DND-41 (cell line): ENCODE data around the gene ZNF621.

ENCODE experiments used
- ATAC-seq: fragments of 200-7000 bp; cut with Tn5 transposase; 3 replicates; pipeline ENCODE4 v1.9.1; 2021; ENCODE audit warnings: low read depth; ENCODE audit not compliant: insufficient read depth
- DNase-seq: peaks from one replicate; pipeline ENCODE4 v3.0.0-alpha.2; 2020
- H2AFZ ChIP-seq: 2 replicates; pipeline ENCODE4 v1.6.0; 2012; ENCODE audit warnings: low read depth, low read length
- H3K27ac ChIP-seq: 2 replicates; pipeline ENCODE4 v1.5.1; 2012; ENCODE audit warnings: low read length, inconsistent platforms
- H3K27me3 ChIP-seq: fragments of 200-600 bp; sonication (generic); 2 replicates; pipeline ENCODE4 v1.6.0; 2012; ENCODE audit warnings: low read length, mild to moderate bottlenecking, inconsistent platforms; ENCODE audit not compliant: insufficient read depth, poor library complexity
- H3K36me3 ChIP-seq: 2 replicates; pipeline ENCODE4 v1.5.1; 2012; ENCODE audit warnings: low read length, inconsistent platforms; ENCODE audit not compliant: insufficient read depth
- H3K4me1 ChIP-seq: 2 replicates; pipeline ENCODE4 v1.5.1; 2012; ENCODE audit warnings: mild to moderate bottlenecking, low read length; ENCODE audit not compliant: insufficient read depth
- H3K4me2 ChIP-seq: 2 replicates; pipeline ENCODE4 v1.6.0; 2012; ENCODE audit warnings: mild to moderate bottlenecking, moderate library complexity, low read length, inconsistent platforms; ENCODE audit not compliant: insufficient read depth
- H3K4me3 ChIP-seq, 2 experiments: fragments of 200-600 bp in 1 of 2; shearing (Covaris generic) in 1 of 2; 2 replicates each; pipeline ENCODE4 v1.5.1; 2012 to 2016; ENCODE audit warnings: inconsistent platforms in 2 of 2, low read length in 2 of 2, mild to moderate bottlenecking in 2 of 2, low read depth in 1 of 2, moderate library complexity in 1 of 2
- H3K79me2 ChIP-seq: 2 replicates; pipeline ENCODE4 v1.6.0; 2012; ENCODE audit warnings: low read length, inconsistent platforms; ENCODE audit not compliant: insufficient read depth
- H3K9ac ChIP-seq: 2 replicates; pipeline ENCODE4 v1.6.0; 2012; ENCODE audit warnings: low read depth, mild to moderate bottlenecking, inconsistent platforms, low read length, moderate library complexity
- H3K9me3 ChIP-seq: 2 replicates; pipeline ENCODE4 v1.5.1; 2012; ENCODE audit warnings: low read length, moderate library complexity, mild to moderate bottlenecking, inconsistent platforms; ENCODE audit not compliant: insufficient read depth, severe bottlenecking
- H4K20me1 ChIP-seq: 2 replicates; pipeline ENCODE4 v1.6.0; 2012; ENCODE audit warnings: low read length; ENCODE audit not compliant: insufficient read depth
- CTCF ChIP-seq: IDR thresholded peaks from 2 replicates; pipeline ENCODE4 v1.5.1; 2012; ENCODE audit warnings: borderline replicate concordance, low read length, moderate library complexity, mild to moderate bottlenecking; ENCODE audit not compliant: poor library complexity, severe bottlenecking; ENCODE audit errors: extremely low read depth
- EZH2 ChIP-seq: IDR thresholded peaks from 3 replicates; pipeline ENCODE4 v1.6.1; 2012; ENCODE audit warnings: borderline replicate concordance, low read depth, mild to moderate bottlenecking, moderate library complexity, low read length, inconsistent platforms; ENCODE audit not compliant: severe bottlenecking

Gene ZNF621

GRCh38 chr3:40518067-40518466, 6.7 kb upstream of the ZNF621 start:
- no peak overlapping the region for H3K4me3 ChIP-seq
- H3K36me3 ChIP-seq, result peaks cover 24% of the 10 kb centered on the region
- ATAC-seq (no peak), DNase-seq (no peak)
- no peak overlapping the region for H3K4me2 ChIP-seq
- H3K9ac ChIP-seq, result no peak overlapping the region
- H3K79me2 ChIP-seq, result no peaks in the 10 kb centered on the region
- no peaks in the 10 kb centered on the region for H4K20me1 ChIP-seq
- TF ChIP-seq EZH2 (no peak), CTCF (no peak)
- no peak overlapping the region for H3K27ac ChIP-seq
- no peaks in the 10 kb centered on the region for H3K9me3 ChIP-seq
- H2AFZ ChIP-seq, result no peak overlapping the region
- H3K27me3 ChIP-seq, result no peaks in the 10 kb centered on the region
- H3K4me1 ChIP-seq, result no peaks in the 10 kb centered on the region

- ATAC-seq, result no peak
- H3K4me1 ChIP-seq, result peaks cover under 1% of the 10 kb centered on the region; the same call in 1 of the 2 replicates
- H3K27ac ChIP-seq, result no peak overlapping the region
Observed at GRCh38 chr3:40518848-40519247, 5.9 kb upstream of the ZNF621 start.

GRCh38 chr3:40521254-40521653, 3.5 kb upstream of the ZNF621 start:
- Histone ChIP-seq H3K36me3 (peaks cover 4% of the 10 kb centered on the region; the same call in 1 of the 2 replicates), H3K9ac (no peak overlapping the region), H3K27ac (no peak overlapping the region), H3K4me3 (no peak overlapping the region), H2AFZ (no peak overlapping the region), H3K4me2 (no peak overlapping the region), H3K79me2 (peaks cover 7% of the 10 kb centered on the region), H4K20me1 (no peaks in the 10 kb centered on the region), H3K9me3 (no peaks in the 10 kb centered on the region), H3K4me1 (peaks cover 21% of the 10 kb centered on the region), H3K27me3 (no peaks in the 10 kb centered on the region)
- TF ChIP-seq CTCF (no peak), EZH2 (no peak)
- ATAC-seq (no peak), DNase-seq (no peak)

More at GRCh38 chr3:40518848-40519247, 5.9 kb upstream of the ZNF621 start:
- Histone ChIP-seq H3K9ac (no peak overlapping the region), H3K27me3 (no peaks in the 10 kb centered on the region), H3K4me3 (no peak overlapping the region), H2AFZ (no peak overlapping the region), H3K79me2 (no peaks in the 10 kb centered on the region), H4K20me1 (no peaks in the 10 kb centered on the region), H3K4me2 (no peak overlapping the region), H3K9me3 (no peaks in the 10 kb centered on the region), H3K36me3 (peaks cover 22% of the 10 kb centered on the region)
- DNase-seq, result no peak
- TF ChIP-seq CTCF (no peak), EZH2 (no peak)

- ATAC-seq (no peak), DNase-seq (no peak)
- H3K4me2 ChIP-seq, result peak overlapping the region; percentile 93; the same call in 1 of the 2 replicates
- H3K27me3 ChIP-seq, result no peaks in the 10 kb centered on the region
- peaks cover 27% of the 10 kb centered on the region for H3K4me1 ChIP-seq
- peak overlapping the region; percentile 83; the same call in 1 of the 2 replicates for H3K9ac ChIP-seq
- TF ChIP-seq CTCF (no peak), EZH2 (no peak)
- no peaks in the 10 kb centered on the region for H4K20me1 ChIP-seq
- H3K79me2 ChIP-seq, result peaks cover 7% of the 10 kb centered on the region
- no peak overlapping the region for H3K27ac ChIP-seq
- H2AFZ ChIP-seq, result peak overlapping the region; percentile 91
- H3K36me3 ChIP-seq, result peaks cover 6% of the 10 kb centered on the region; the same call in 1 of the 2 replicates
- no peaks in the 10 kb centered on the region for H3K9me3 ChIP-seq
- H3K4me3 ChIP-seq, result no peak overlapping the region; a peak in 1 of 4 replicates
Observed at GRCh38 chr3:40523781-40524180, 979 bp upstream of the ZNF621 start.
